GM19324 (cell line): ENCODE results near the gene CHMP1B.
A peak's percentile ranks its signal among the peaks of the same experiment; 100 is the strongest.
"Not testable (repeated sequence)": the region's sequence is repeated elsewhere in the genome, so short reads cannot be mapped to it uniquely, and the experiment has no call there.

ENCODE experiments used
- ATAC-seq: cut with Tn5 transposase; IDR thresholded peaks from one replicate; pipeline ENCODE4 v1.9.1; 2021; ENCODE audit warnings: mild to moderate bottlenecking, moderate library complexity; ENCODE audit not compliant: unreplicated experiment, low FRiP score

CHMP1B gene

GRCh38 chr18:11834772-11835171 is 16.4 kb upstream of the CHMP1B start:
- no peak for ATAC-seq

- no peak for ATAC-seq
Measured at GRCh38 chr18:11839556-11839955, 11.7 kb upstream of the CHMP1B start.

GRCh38 chr18:11840493-11840892 is 10.7 kb upstream of the CHMP1B start:
- ATAC-seq: no peak

GRCh38 chr18:11842562-11842961 is 8.7 kb upstream of the CHMP1B start:
- no peak for ATAC-seq

- no peak for ATAC-seq
Measured at GRCh38 chr18:11844436-11844835, 6.8 kb upstream of the CHMP1B start.

- ATAC-seq: no peak
Measured at GRCh38 chr18:11845654-11846053, 5.6 kb upstream of the CHMP1B start.

- ATAC-seq: no peak
Measured at GRCh38 chr18:11847811-11848210, 3.4 kb upstream of the CHMP1B start.

GRCh38 chr18:11849279-11849678 is 1.9 kb upstream of the CHMP1B start:
- no peak for ATAC-seq

GRCh38 chr18:11849841-11850634 is 1.2 kb upstream of the CHMP1B start:
- ATAC-seq: no peak

- peak; percentile 38 for ATAC-seq
Measured at GRCh38 chr18:11850821-11851145, 430 bp upstream of the CHMP1B start.

GRCh38 chr18:11851806-11852337 is 659 bp downstream of the CHMP1B start:
- peak; percentile 7 for ATAC-seq

- ATAC-seq: not testable (repeated sequence)
Measured at GRCh38 chr18:11854554-11854953, 3.3 kb downstream of the CHMP1B start.

GRCh38 chr18:11857177-11857887 is 6.1 kb downstream of the CHMP1B start:
- no peak for ATAC-seq

- ATAC-seq: no peak
Measured at GRCh38 chr18:11859282-11859830, 8.1 kb downstream of the CHMP1B start.

- ATAC-seq: no peak
Measured at GRCh38 chr18:11859903-11860407, 8.7 kb downstream of the CHMP1B start.

- ATAC-seq: no peak
Measured at GRCh38 chr18:11860594-11861450, 9.6 kb downstream of the CHMP1B start.

GRCh38 chr18:11861583-11862288 is 10.5 kb downstream of the CHMP1B start:
- ATAC-seq: no peak

GRCh38 chr18:11862468-11863137 is 11.4 kb downstream of the CHMP1B start:
- ATAC-seq: no peak

GRCh38 chr18:11864471-11864870 is 13.3 kb downstream of the CHMP1B start:
- ATAC-seq: no peak
